Measurements from ENCODE around the gene FEN1.

Gene FEN1

DNA sequence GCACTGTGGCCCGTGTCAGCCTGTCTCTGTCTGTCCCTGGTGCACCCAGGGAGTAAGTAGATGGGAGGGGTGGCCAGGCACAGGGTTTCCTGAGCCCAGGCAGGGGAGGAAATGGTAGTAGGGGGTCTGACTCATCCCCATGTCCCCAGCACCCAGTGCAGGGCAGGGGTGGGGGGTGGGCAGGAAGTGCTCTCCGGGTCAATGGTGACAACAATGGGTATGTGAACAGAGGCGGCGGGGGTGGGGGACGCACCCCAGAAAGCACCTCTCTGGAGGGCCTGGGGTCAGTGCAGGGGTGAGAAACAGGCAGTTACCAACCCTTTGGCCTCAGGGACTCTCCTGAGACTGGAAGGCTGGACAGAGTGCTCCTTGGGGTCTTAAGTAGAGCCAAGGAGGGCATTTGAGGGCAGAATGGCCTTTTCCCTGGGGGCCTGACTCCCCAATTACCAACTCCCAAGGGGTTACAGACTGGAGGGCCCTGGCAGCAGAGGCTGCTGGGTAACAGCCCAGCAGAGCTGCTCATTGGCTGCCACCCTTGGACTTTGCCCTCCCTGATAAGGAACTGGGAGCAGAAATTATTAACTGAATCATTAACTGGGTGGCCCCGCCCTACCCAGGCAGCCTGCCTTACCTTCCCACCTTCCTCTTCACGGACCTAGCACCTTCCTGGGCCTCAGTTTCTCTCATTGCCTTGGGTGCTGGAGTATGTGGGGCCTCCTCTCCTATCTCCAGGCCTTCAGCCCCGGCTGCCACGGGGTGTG is 36.1 kb upstream of the FEN1 start:
- no peak for DNase-seq (ENCODE audit: low read depth in 2 of 2)

- DNase-seq (ENCODE audit: low read depth in 2 of 2) = no peak
These were observed 35.4 kb upstream of the FEN1 start for GRCh38 chr11:61757213-61757862.

DNA sequence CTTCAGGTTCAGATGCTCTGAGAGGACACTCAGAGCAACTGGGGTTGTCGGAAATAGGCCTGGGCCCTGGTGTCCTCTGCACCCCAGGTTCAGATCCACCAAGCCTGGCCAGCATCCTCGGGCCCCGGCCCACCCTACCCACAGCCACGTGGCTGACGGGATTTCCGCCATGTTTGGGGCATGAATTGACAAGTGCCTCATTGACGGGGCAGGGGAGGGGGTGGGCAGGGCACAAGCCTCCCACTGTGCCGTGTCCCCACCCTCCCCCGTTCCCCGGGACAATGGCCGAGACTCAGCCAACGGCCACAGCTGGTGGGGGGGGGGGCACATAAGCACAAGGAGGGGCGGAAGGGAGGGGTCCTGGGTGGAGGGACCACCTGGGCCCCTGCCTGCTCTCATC is 31.8 kb upstream of the FEN1 start:
- DNase-seq (ENCODE audit: low read depth in 2 of 2) = no peak

- no peak for DNase-seq (ENCODE audit: low read depth in 2 of 2)
These were observed 31.1 kb upstream of the FEN1 start for GRCh38 chr11:61761440-61762222.

DNA sequence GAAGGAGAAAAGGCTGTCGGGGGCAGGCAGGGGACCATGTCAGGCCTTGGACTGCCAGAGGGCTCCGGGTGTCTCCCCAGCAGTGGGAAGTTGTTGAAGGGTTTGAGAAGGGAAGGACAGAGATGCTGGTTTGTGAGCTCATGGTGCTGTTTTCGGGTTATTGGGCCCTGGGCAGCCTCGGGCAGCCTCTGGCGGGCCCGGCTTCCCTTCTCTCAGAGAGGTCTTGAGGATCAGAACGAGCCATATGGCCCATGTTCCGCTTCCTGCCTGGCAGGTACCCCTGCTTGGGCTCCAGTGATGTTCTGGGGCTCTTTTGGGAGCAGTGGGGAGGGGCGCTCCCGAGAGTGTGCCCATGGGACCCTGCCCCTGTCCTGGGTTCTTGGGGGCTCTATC is 30.5 kb upstream of the FEN1 start:
- no peak for DNase-seq (ENCODE audit: low read depth in 2 of 2)

DNA sequence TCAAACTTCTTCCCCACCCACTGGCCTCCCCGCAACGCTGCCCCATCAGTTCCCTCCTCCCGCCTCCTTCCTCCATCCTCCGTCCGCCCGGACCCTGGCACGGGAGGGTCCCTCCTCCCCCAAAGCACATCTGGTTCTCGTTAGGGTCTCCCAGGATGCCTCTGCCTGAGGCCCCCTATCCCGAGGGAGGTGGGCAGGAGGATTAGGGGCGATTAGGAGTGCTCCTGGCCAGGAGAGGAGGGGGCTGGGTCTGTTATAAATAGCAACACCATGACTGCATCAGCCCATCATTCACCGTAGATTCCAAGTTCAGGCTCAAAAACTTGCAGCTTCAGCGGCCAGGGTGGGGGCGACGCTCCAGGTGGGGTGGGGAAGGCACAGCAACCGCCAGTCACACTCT is 29.9 kb upstream of the FEN1 start:
- no peak for DNase-seq (ENCODE audit: low read depth in 2 of 2)

DNA sequence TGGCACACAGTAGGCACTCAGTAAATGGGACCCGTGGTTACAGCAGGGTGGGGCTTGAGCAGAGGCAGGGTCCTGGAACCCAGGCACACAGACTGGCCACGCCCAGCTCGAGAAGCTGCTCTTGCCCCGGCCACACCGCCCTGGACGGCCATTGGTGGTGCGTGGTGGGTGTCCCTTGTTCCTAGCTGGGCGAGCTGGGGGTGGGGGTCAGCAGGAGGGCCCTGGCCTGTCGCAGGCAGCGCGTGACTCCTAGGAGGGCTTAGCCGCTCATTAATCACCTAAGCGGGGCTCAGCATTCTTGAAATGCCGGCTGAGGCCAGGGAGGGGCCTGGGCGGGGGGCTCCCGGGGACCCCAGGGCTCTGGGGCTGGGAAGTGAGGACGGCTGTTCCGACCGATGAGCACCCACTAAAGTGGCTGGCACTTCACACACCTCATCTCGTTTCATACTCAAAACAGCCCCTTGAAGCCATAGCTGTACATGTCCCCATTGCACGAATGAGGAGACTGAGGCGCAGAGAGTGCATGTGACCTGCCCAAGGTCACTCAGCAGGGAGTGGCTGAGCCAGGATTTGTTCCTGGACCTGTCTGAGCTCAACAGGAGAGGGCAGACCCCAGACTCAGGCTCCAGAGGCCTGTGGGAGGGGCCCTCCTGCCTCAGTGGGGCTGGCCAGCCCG is 28.6 kb upstream of the FEN1 start:
- DNase-seq (ENCODE audit: low read depth in 2 of 2) = no peak

DNA sequence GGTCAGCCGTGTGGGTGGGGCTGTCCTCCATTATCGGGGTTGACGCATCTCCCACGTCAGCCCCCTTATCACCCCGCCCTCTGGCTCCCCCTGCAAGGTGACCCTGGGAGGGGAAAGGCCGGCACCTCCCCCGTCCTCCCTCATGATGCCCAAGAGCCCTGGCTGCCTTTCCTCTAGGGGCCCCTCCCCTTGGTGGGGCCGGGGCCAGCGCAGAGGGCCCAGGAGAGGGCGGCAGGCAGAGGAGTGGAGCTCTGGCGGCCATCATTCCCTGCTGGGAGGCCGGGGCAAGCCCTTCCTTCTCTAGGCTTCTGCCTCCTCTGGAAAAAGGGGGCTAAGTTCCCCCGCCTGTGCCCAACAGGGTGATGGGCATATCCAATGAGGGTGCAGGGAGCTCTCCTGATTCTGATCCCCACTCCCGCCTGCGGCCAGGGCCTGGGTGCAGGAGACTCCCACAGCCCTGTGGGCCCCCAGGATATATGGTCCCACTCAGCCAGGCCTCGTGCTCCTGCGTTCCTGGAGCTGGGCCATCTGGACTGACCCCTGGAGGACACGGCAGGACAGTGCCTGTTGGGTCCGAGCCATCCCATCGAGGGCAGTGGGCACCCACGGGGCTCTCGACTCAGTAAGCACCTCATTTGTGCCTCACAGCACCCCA is 28.0 kb upstream of the FEN1 start:
- DNase-seq (ENCODE audit: low read depth in 2 of 2) = no peak

GRCh38 chr11:61765550-61766253 is 27.0 kb upstream of the FEN1 start:
- no peak for DNase-seq (ENCODE audit: low read depth in 2 of 2)

DNA sequence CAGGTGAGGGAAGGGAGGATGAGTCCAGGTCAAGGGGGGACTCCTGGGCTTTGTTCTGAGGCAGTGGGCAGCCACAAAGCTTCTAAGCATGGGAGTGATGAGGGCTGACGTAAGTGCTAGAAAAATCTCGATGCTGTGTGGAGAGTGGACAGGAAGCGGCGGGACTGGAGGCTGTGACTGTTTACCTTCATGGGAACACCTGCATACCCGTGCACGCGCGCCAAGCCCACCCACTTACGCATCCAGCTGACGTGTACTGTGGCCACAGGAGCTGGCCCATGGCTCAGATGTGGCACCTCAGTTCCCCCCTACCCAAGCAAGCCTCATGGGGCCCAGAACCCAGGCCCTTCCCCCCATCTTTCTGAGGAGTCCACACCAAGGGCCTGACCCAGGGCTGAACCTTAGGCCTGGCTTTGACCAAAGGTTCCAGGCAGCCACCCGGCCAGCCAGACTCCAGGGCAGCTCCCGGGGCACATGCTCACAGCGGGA is 26.3 kb upstream of the FEN1 start:
- no peak for DNase-seq (ENCODE audit: low read depth in 2 of 2)

DNA sequence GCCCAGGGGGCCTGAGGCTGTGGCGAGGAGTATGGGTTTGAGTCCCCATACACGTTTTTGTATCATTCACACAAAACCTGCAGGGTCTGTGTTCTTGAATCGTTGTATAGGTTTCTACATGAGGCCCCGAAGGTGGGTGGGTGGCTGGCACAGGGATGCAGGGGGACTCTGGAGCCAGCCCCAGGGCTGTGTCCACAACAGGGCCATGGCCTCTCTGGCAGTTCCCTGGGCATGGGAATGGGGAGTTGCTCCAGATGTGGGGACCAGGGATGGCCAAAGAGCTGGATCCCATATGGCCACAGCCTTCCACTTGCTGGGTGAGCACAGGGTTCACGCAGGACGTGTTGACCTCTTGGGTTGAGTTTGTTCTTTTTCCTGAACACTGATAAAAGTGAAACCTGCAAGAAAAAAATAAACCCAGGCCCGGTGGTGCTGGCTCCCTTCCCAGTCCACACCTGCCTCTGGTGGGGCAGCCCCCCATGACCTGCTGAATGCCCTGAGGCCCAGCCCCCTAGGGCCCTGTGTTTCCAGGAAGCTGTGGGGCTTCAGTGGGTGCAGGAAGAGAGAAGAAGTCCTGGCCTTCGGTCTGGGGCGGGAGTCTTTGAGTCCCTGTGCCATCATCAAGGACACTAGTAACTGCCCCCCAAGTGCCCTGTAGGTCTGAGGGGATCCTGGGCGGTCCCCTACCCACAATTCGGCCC is 24.2 kb upstream of the FEN1 start:
- no peak for DNase-seq (ENCODE audit: low read depth in 2 of 2)

DNA sequence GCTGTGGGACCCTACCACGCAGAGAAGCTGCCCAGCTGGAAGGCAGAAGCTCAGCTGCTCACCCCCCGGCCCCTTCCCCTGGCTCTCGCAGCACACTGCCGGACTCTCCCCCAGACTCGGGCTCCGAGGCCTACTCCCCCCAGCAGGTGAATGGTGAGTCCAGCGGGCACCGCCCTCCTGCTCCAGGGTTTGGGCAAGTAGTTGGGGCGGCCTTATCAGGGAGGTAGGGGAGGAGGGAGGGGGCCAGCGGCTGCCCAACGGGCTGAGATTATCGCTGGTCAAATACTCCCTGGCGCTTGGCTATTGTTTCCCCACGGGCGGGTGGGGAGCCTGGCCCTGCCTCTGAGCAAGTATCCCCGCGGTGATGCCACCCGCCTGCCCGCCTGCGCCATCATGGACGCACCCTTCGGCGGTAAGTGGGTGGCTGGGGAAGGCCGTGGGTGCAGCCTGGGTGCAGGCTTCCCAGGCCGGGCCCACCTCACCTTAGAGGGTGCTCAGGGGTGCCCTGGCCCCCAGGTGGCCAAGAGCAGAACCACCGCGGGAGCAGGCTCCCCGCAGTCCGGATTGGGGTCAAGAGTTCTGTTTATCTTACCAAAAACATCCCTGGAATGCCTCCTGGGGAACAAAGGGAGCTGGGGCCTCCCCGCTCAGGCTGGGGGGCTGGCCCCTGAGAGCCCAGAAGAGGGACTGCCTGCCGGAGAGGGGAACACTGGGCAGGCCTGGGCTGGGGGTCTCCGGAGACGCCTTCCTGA is 23.4 kb upstream of the FEN1 start:
- DNase-seq (ENCODE audit: low read depth in 2 of 2) = no peak

- DNase-seq (ENCODE audit: low read depth in 2 of 2) = no peak
These were observed 22.6 kb upstream of the FEN1 start for GRCh38 chr11:61769946-61770683.

DNA sequence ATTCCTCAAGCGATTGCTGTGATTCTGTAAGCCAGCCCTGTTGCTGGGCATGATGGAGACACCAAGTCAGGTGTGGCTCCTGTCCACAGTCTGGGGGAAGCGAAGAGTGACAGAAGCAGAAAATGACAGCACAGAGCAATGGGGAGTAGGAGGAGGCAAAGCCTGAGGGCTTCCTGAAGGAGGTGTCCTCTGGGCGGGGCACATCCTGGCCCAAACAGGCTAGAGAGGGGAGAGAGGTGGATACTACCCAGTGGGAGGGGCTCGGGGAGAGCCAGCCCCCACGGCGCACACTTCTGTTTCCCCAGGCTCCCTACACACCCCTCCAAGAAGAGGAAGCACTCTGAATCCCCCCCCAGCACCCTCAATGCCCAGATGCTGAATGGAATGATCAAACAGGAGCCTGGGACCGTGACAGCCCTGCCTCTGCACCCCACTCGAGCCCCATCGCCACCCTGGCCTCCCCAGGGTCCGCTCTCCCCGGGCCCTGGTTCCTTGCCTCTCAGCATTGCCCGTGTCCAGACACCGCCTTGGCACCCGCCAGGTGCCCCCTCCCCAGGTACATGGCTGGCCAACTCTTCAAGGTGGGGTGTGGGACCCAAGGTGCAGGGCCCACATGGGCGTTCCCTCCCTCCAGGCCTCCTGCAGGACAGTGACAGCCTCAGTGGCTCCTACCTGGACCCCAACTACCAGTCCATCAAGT is 21.4 kb upstream of the FEN1 start:
- no peak for DNase-seq (ENCODE audit: low read depth in 2 of 2)

DNA sequence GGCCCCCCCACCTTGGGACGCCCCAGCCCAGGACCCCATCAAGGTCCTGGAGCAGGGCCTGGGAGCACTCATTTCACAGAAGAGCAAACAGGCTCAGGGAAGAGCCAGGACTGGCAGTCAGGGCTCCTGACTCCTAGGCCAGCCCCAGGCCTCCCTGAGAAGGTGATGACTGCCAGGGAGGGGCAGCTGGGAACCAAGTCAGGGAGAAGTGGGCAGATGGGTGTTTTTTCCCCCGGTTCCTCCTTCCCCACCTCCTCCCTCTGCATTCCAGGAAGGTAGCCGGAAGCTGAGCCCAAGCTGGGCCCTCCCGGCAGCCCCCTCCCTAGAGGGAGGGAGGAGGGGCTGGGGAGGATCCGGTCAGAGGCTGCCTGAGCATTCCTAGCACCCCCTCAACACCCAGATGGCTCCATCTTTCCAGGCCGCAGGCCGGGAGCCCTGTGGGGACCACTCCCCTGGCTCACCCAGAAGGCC is 20.7 kb upstream of the FEN1 start:
- DNase-seq (ENCODE audit: low read depth in 2 of 2) = no peak

GRCh38 chr11:61773356-61773755 is 19.4 kb upstream of the FEN1 start:
- no peak for DNase-seq (ENCODE audit: low read depth in 2 of 2)

- no peak for DNase-seq (ENCODE audit: low read depth in 2 of 2)
These were observed 18.9 kb upstream of the FEN1 start for GRCh38 chr11:61773809-61774208.

- DNase-seq (ENCODE audit: low read depth in 2 of 2) = no peak
These were observed 18.3 kb upstream of the FEN1 start for GRCh38 chr11:61774411-61774810.
